NCI-H2029 treated with DMSO at 0.1 percent for 48 hours (cell line): ENCODE data around the gene ERICH4.

Source experiments
- DNase-seq: peaks from one replicate; lab custom pipeline; 2025; lab: John Stamatoyannopoulos, UW

Gene ERICH4

GRCh38 chr19:41414461-41414860 is 28.5 kb upstream of the ERICH4 start:
- no peak for DNase-seq

DNA sequence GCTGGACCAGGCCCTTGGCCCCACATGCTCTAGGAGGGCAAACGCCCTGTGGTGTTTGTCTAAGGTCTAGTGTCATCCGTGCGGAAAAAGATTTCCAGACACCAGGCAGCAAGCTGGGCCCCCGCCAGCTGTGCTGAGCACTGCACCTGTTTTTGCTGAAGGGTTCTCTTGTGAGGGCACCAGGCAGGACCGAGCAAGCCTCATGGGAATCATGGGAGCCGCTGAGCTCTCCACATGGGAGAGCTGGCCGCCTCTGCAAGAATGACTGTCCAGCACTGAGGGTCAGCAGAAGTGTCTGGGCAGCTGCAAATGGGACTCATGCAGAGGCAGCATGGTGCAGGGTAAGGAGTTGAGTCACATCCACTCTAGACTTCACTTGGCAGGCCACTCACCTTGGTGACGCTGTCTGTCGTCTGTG is 27.8 kb upstream of the ERICH4 start:
- DNase-seq = peak; percentile 90

DNA sequence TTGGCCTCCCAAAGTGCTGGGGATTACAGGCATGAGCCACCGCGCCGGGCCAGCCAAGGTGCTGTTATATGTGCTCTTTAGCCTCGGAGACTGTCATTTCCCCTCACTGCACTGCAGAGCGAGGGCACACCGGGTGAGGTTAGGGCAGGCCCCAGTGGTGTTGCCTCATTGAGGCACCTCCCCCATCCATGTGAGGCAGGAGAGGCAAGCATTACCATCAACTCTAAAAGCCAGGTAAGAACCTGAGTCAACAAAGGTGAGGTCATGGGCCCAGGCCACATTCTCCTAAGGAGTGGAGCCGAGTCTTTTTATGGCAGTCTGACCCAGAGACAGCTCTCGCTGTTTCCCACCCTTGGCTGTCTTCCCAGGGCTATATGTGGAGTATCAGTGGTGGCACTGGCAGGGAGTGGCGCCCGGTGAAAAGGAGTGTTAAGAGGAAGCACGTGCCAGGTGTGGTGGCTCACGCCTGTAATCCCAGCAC is 26.7 kb upstream of the ERICH4 start:
- DNase-seq = peak; percentile 92

DNA sequence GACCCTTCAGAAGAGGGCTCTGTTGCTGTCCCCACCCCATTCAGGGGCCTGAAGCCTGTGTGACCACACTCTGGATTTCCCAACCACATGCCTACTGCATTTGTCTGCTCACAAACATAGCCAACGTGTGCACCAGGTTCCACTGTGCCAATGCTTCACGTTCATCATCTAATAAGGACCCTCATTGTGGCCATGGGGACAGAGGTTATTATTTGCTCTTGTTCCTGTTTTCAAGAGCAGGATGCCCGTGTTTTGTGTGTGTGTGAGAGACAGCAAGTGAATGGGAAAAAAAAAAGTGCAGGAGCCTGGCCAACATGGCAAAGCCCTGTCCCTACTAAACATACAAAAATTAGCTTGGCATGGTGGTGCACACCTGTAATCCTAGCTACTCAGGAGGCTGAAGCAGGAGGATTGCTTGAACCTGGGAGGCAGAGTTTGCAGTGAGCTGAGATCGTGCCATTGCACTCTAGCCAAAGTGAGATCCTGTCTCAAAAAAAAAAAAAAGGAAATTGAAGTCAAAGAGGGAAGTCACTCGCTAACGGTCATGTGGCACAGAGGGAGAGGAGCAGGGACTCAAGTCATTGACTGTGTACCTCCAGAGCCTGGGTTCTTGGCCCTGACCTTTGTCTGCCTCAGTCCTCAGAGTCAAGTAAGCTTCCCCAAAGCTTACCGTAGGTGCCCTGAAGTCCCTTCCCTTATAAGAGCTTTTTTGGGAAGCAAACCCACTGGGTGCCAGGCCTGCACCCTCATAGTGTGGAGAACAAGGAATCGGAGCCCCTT is 22.7 kb upstream of the ERICH4 start:
- peak; percentile 46 for DNase-seq

DNA sequence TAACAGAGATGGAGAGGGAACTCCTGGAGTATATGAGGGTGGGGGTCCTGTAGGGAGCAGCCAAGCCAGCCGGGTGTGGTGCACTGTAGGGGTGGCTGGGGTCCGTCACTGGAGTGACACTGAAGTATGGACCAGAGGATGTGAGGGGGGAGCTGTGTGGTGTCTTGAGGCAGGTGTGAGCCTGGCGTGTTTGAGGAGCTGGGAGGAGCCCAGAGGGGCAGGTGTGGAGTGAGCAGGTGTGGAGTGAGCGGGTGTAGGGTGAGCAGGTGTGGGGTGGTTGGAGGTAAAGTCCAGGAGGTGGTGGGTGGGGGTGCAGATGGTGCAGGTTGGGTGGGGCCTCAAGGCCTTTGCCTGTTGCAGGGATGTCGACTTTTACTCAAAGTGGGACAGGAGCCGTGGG is 21.6 kb upstream of the ERICH4 start:
- peak; percentile 60 for DNase-seq

DNA sequence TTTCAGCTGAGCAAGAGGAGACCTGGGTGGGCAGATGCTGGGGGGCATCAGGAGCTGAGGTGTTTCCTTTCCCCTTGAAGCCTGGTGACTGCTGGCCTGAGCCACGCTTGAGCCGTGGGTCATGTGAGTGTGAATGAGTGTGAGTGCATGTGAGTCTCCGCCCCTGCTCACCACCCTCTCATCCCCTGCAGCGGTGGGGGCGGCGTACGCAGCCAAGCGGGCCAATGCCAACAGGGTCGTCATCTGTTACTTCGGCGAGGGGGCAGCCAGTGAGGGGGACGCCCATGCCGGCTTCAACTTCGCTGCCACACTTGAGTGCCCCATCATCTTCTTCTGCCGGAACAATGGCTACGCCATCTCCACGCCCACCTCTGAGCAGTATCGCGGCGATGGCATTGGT is 21.0 kb upstream of the ERICH4 start:
- no peak for DNase-seq

DNA sequence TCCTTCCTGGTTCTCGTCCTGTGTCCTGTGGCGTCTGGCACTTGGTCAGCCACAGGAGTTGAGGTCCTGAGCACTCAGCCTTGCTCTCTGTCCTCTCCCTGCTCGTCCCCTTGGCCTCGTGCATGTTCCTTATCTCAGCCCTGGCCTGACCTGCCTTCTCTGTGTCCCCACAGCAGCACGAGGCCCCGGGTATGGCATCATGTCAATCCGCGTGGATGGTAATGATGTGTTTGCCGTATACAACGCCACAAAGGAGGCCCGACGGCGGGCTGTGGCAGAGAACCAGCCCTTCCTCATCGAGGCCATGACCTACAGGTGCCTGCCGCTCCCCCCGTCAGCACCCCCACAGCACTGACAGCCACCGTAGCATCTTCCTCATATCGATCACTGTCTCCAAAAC is 20.5 kb upstream of the ERICH4 start:
- no peak for DNase-seq

DNA sequence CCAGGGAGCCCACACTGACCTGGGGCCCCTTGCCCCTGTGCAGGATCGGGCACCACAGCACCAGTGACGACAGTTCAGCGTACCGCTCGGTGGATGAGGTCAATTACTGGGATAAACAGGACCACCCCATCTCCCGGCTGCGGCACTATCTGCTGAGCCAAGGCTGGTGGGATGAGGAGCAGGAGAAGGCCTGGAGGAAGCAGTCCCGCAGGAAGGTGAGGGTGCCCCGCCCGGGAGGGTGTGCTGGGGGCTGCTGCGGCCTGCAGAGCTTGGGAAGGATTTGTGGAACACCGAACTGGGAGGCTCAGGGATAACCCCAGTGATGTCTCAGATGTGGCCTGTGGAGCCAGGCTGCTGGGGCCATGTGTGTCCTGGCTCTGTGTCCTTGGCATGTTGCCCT is 20.0 kb upstream of the ERICH4 start:
- DNase-seq = no peak

GRCh38 chr19:41424335-41425173 is 18.4 kb upstream of the ERICH4 start:
- no peak for DNase-seq

GRCh38 chr19:41425174-41426115 is 17.5 kb upstream of the ERICH4 start:
- no peak for DNase-seq

- DNase-seq = no peak
Measured at GRCh38 chr19:41426116-41426841, 16.7 kb upstream of the ERICH4 start.

DNA sequence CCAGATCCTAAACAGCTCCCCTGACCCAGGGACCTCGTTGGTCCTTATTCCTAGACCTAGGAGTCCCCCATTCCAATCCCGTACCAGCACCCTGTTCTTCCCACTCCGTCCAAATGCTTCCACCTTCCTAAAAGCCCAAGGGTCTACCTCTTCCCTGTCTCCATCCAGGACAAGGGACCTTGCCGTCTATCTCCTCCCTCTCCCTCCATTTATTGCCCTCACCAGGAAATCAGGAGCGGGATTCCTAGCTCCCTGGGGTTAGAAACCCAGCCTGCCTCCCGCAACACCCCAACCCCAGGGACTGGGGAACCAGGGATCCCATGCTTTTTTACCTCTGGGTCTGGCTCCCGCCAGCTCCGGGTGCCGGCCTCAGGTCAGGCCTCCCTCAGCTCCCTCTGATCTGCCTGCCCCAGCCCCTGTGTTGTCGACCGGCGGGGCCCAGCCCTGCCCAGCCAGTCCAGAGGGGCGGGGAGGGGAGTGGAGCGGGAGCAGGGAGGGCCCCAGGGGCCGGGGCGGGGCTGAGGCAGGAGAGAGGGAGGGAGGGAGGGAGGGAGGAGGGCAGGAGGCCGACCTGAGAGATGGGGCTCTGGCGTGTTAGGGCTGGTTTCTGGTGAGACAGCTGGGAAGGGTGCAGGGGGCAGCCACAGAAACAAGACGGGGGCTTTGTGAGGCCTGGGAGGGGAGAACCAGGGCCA is 15.9 kb upstream of the ERICH4 start, which contains the start of gene B3GNT8:
TSS of gene B3GNT8 (minus strand) at position 423 of the 695 bp plus-strand sequence. CDS start 596 bp downstream, outside the sequence.
- peak; percentile 34 for DNase-seq

DNA sequence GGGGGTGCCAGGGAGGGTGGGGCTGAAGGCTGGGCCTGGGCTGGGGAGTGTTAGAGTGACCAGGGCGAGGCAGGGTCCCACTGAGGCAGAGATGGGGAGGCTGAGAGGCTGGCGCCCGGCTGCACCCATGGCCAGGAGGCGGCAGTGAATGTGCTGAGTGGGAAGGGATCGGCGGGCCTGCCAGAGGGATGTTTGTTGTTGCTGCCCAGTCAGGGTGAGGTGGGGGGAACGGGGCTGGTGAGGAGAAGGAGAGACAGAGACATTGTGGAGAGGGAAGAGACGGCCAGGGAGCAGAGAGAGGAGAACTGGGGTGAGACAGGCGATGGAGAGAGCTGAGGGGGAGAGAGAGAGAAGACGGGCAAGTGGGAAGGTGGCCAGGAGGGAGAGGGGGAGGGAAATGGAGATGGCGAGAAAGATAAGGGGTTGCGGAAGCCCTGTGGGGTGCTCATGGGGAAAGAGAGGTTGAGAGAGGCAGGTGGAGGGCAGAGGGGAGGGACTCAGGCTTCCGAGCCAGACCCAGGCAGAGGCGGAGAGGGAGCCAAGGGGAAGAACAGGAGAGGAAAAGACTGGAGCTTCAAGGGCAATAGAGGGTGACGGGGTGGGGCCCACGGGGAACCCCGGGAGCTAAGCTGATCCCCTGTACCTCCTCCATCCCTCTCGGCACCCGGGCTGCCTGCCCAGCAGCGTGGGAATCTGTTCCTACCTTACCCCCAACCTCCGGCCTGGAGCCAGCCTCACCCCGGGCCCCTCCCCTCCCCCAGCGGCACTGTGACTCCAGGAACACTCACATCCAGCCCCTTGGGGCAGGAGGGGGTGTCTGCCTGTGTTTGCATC is 15.1 kb upstream of the ERICH4 start:
- DNase-seq = peak; percentile 30

DNA sequence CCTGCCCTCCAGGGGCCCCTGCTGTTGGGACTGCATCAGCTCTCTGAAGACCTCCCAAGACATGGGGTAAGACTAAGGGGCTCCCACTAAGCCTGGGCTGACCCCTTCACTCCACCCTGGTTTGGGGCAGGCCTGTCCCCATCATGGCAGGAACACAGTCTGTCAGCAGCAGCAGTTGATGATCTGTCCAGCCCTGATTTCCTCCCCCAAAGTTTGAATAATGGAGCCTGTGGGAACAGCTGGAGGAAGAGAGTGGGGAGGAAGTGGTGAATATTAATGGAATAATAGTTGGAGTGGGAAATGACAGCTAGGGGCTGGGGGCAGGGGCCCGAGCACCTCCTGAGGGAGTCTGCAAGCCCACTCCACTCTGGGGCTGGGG is 14.5 kb upstream of the ERICH4 start:
- no peak for DNase-seq

DNA sequence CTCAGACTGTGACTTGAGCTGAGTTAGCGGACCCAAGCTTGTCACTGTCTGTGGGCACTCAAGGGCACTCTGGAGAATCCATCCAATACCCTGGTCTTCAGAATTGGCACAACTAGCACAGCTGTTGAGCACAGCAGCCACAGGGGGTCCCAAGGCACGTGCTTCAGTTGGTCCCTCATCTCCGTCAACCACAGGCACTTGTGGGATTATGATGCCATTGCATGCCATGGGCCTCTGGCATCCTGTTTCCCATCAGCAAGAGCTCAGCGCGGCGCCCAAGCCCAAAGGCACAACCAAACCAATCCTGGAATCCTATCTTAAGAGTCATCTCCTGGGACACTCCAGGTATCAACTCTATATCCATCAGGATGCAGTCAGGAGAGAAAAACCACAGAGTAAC is 12.0 kb upstream of the ERICH4 start:
- no peak for DNase-seq

- DNase-seq = no peak
Measured at GRCh38 chr19:41431426-41432386, 11.2 kb upstream of the ERICH4 start.

- no peak for DNase-seq
Measured at GRCh38 chr19:41433171-41433570, 9.8 kb upstream of the ERICH4 start.

- DNase-seq = no peak
Measured at GRCh38 chr19:41434450-41434849, 8.5 kb upstream of the ERICH4 start.
